Nephron (organoid): ENCODE measurements around the gene VGLL1.

Experiments used
- H3K27ac Mint-ChIP-seq, 3 experiments: 2 replicates each; pipeline ENCODE4 v1.8.0; 2020; ENCODE audit warnings: mixed read lengths in 3 of 3, mild to moderate bottlenecking in 2 of 3, moderate library complexity in 1 of 3
- H3K27me3 Mint-ChIP-seq: 2 replicates; pipeline ENCODE4 v1.8.0; 2021; ENCODE audit warnings: low read depth, mild to moderate bottlenecking, moderate library complexity, mixed read lengths
- H3K36me3 Mint-ChIP-seq: 2 replicates; pipeline ENCODE4 v1.8.0; 2020; ENCODE audit warnings: low read depth, mixed read lengths
- H3K4me1 Mint-ChIP-seq: 2 replicates; pipeline ENCODE4 v1.8.0; 2020; ENCODE audit warnings: mixed read lengths
- H3K4me3 Mint-ChIP-seq, 3 experiments: 2 replicates each; pipeline ENCODE4 v1.8.0; 2020; ENCODE audit warnings: mild to moderate bottlenecking in 3 of 3, mixed read lengths in 3 of 3, moderate library complexity in 2 of 3
- H3K9me3 Mint-ChIP-seq: 2 replicates; pipeline ENCODE4 v1.8.0; 2020; ENCODE audit warnings: mixed read lengths
- CTCF ChIP-seq, 3 experiments: fragments of 200-600 bp; sonication (generic); IDR thresholded peaks; one replicate each; pipeline ENCODE4 v1.5.0; 2021; ENCODE audit warnings: antibody characterized with exemption in 3 of 3; ENCODE audit not compliant: unreplicated experiment in 3 of 3

The VGLL1 gene

GRCh38 chrX:136525738-136526606 lies 6.0 kb upstream of the VGLL1 start:
- Mint-ChIP-seq H3K36me3 (no peaks in the 10 kb centered on the region), H3K4me1 (peaks cover 19% of the 10 kb centered on the region), H3K27ac (peak overlapping the region in 2 of 3 experiments; percentile 82 to 86), H3K27me3 (peaks cover 9% of the 10 kb centered on the region), H3K9me3 (peaks cover 4% of the 10 kb centered on the region), H3K4me3 (no peak overlapping the region)
- no peak for TF ChIP-seq CTCF (IDR thresholded peaks at IDR 0.05; ENCODE audit: unreplicated experiment in 3 of 3)

- peaks cover 9% of the 10 kb centered on the region for H3K9me3 Mint-ChIP-seq
- H3K36me3 Mint-ChIP-seq: no peaks in the 10 kb centered on the region
- no peak overlapping the region for H3K27ac Mint-ChIP-seq
- H3K4me1 Mint-ChIP-seq: peaks cover 19% of the 10 kb centered on the region
- no peak for TF ChIP-seq CTCF (IDR thresholded peaks at IDR 0.05; ENCODE audit: unreplicated experiment in 3 of 3)
- no peak overlapping the region for H3K4me3 Mint-ChIP-seq
- peaks cover 12% of the 10 kb centered on the region for H3K27me3 Mint-ChIP-seq
Measured at GRCh38 chrX:136528645-136529315, 3.2 kb upstream of the VGLL1 start.

GRCh38 chrX:136529795-136530194 lies 2.2 kb upstream of the VGLL1 start:
- H3K27me3 Mint-ChIP-seq: peaks cover 12% of the 10 kb centered on the region
- H3K9me3 Mint-ChIP-seq: peaks cover 5% of the 10 kb centered on the region
- H3K4me3 Mint-ChIP-seq: no peak overlapping the region
- H3K4me1 Mint-ChIP-seq: peaks cover 15% of the 10 kb centered on the region
- no peak overlapping the region for H3K27ac Mint-ChIP-seq
- no peaks in the 10 kb centered on the region for H3K36me3 Mint-ChIP-seq
- TF ChIP-seq CTCF (IDR thresholded peaks at IDR 0.05; ENCODE audit: unreplicated experiment in 3 of 3): no peak

- Mint-ChIP-seq H3K36me3 (no peaks in the 10 kb centered on the region), H3K4me3 (no peak overlapping the region), H3K27ac (no peak overlapping the region), H3K9me3 (peaks cover 8% of the 10 kb centered on the region), H3K4me1 (no peaks in the 10 kb centered on the region), H3K27me3 (peaks cover 10% of the 10 kb centered on the region)
- no peak for TF ChIP-seq CTCF (IDR thresholded peaks at IDR 0.05; ENCODE audit: unreplicated experiment in 3 of 3)
Measured at GRCh38 chrX:136534131-136534530, 2.1 kb downstream of the VGLL1 start.

GRCh38 chrX:136538811-136539210 lies 6.8 kb downstream of the VGLL1 start:
- H3K27ac Mint-ChIP-seq: no peak overlapping the region

More at GRCh38 chrX:136538811-136539210, 6.8 kb downstream of the VGLL1 start:
- Mint-ChIP-seq H3K4me1 (no peaks in the 10 kb centered on the region), H3K27me3 (peaks cover 4% of the 10 kb centered on the region), H3K36me3 (no peaks in the 10 kb centered on the region), H3K4me3 (no peak overlapping the region), H3K9me3 (peaks cover 3% of the 10 kb centered on the region)
- TF ChIP-seq CTCF (IDR thresholded peaks at IDR 0.05; ENCODE audit: unreplicated experiment in 3 of 3): no peak
